Activated naive CD8-positive, alpha-beta T cell treated with anti-CD3 and anti-CD28 coated beads, Interleukin-2, amount 50 U/mL, for 24 hours (primary cell): ENCODE measurements around the gene KISS1R.
A peak's percentile ranks its signal among the peaks of the same experiment; 100 is the strongest.
"Not testable (repeated sequence)": the region's sequence is repeated elsewhere in the genome, so short reads cannot be mapped to it uniquely, and the experiment has no call there.

Experiments
- ATAC-seq: fragments of 150-1000 bp; cut with Tn5 transposase; one replicate; pipeline ENCODE4 v1.10.0; 2021
- DNase-seq: peaks from one replicate; pipeline ENCODE4 v3.0.0; 2021
- H3K27ac Mint-ChIP-seq: one replicate; pipeline ENCODE4 v1.8.0; 2021; ENCODE audit warnings: mild to moderate bottlenecking, mixed read lengths
- H3K27me3 Mint-ChIP-seq: one replicate; pipeline ENCODE4 v1.8.0; 2021; ENCODE audit warnings: mixed read lengths
- H3K36me3 Mint-ChIP-seq: one replicate; pipeline ENCODE4 v1.8.0; 2021; ENCODE audit warnings: low read depth, mixed read lengths
- H3K4me1 Mint-ChIP-seq: one replicate; pipeline ENCODE4 v1.8.0; 2021; ENCODE audit warnings: mixed read lengths
- H3K4me3 Mint-ChIP-seq: one replicate; pipeline ENCODE4 v1.8.0; 2021; ENCODE audit warnings: mild to moderate bottlenecking, moderate library complexity, mixed read lengths
- H3K9me3 Mint-ChIP-seq: one replicate; pipeline ENCODE4 v1.8.0; 2021; ENCODE audit warnings: mixed read lengths

Gene KISS1R

DNA sequence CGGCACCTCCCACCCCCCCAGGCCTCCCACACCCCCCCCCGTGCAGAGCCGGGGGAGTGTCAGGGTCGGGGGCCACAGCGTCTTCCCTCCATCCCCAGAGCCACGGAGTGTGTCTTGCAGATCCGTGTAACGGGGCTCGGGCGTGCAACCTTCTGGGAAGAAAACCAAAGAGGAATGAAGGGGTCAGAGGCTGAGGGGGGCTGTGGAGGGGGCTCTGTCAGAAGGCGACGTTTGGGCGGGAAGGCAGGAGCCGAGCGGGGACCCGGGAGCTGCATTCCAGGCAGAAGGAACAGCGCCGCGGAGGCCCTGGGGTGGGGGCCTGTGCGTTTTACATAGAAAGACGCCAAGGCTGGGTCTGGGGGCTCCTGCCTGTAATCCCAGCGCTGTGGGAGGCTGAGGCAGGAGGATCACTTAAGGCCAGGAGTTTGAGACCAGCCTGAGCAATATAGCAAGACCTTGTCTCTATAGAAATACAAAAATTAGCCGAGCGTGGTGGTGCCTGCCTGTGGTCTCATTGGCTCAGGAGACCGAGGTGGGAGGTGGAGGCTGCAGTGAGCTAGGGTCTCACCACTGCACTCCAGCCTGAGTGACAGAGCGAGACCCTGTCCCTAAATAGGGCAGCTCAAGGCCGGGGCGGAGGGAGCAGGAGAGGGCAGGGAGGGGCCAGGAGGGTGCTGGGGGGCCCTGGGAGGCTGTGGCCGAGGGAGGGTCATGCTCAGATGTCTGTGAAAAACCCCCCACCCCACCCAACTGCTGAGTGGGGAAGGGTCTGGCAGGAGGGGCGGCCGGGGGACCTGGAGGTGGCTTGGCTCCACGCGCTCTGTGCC, 36.5 kb downstream of the KISS1R start:
- no peak for ATAC-seq
- no peaks in the 10 kb centered on the region for H3K9me3 Mint-ChIP-seq
- H3K4me3 Mint-ChIP-seq, result no peak overlapping the region
- H3K27me3 Mint-ChIP-seq, result no peaks in the 10 kb centered on the region
- DNase-seq, result no peak
- H3K36me3 Mint-ChIP-seq, result no peaks in the 10 kb centered on the region
- no peak overlapping the region for H3K27ac Mint-ChIP-seq
- H3K4me1 Mint-ChIP-seq, result peaks cover 14% of the 10 kb centered on the region

DNA sequence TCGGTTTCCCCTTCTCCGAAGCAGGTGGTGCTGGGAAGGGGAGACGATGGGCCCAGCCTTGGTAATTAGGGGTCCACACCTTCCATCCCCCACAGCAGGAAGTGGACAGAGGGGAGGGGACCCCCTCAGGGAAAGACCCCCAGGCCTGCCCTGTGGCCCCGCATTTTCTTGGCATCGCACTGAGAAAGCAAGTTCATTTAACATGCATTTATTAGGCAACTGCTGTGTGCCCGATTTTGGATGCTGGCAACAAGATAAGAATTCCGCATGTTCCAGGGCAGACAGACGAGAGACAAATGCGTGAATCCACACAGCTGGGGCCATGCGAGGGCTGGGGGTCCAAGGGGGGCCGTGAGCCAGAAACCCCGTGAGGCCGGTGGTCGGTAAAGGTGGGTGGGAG, 37.1 kb downstream of the KISS1R start:
- no peak for DNase-seq
- H3K36me3 Mint-ChIP-seq, result no peaks in the 10 kb centered on the region
- H3K27ac Mint-ChIP-seq, result no peak overlapping the region
- no peak overlapping the region for H3K4me3 Mint-ChIP-seq
- no peak for ATAC-seq
- no peaks in the 10 kb centered on the region for H3K27me3 Mint-ChIP-seq
- H3K9me3 Mint-ChIP-seq, result no peaks in the 10 kb centered on the region
- peaks cover 17% of the 10 kb centered on the region for H3K4me1 Mint-ChIP-seq

DNA sequence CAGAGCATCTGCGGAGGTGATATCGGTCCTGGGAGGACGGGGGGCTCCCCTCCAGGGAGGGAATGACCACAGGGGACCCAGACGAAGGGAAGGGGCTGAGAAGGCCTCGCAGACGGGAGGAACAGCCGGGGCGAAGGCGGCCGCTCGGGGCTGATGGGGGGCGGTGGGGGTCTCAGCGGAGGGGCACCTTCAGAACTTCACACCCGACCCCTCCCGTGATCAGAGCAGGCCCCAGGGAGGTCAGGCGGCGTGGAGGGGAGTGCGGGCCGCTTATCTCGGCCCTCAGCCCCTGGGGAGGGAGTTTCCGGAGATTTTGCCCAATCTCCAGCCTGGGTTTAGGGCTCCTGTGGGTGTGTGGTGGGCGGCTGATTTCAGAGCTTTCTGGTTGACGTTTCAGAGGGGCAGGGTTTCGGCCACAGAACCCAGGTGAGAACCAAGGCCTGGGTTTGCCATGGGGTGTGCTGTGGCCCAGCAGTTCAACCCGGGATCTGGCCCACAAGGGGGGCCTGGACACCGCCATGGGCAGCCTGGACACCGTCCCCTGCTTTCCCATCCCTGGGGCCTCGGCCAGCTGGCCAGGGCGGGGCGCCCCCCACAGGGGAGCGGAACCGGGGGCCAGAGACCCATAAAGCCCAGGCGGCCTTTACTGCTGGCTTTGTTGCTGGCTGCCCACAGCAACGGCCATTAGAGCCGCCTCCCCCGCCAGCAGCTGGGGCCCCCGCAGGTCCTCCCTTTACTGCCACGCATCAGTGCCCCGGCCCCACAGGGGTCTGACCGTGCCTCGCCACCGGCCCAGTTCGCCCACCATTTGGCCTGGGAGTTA, 37.8 kb downstream of the KISS1R start:
- H3K27me3 Mint-ChIP-seq, result no peaks in the 10 kb centered on the region
- ATAC-seq (no peak), DNase-seq (no peak)
- H3K4me3 Mint-ChIP-seq, result no peak overlapping the region
- peaks cover 17% of the 10 kb centered on the region for H3K4me1 Mint-ChIP-seq
- H3K9me3 Mint-ChIP-seq, result no peaks in the 10 kb centered on the region
- H3K36me3 Mint-ChIP-seq, result no peaks in the 10 kb centered on the region
- H3K27ac Mint-ChIP-seq, result no peak overlapping the region

DNA sequence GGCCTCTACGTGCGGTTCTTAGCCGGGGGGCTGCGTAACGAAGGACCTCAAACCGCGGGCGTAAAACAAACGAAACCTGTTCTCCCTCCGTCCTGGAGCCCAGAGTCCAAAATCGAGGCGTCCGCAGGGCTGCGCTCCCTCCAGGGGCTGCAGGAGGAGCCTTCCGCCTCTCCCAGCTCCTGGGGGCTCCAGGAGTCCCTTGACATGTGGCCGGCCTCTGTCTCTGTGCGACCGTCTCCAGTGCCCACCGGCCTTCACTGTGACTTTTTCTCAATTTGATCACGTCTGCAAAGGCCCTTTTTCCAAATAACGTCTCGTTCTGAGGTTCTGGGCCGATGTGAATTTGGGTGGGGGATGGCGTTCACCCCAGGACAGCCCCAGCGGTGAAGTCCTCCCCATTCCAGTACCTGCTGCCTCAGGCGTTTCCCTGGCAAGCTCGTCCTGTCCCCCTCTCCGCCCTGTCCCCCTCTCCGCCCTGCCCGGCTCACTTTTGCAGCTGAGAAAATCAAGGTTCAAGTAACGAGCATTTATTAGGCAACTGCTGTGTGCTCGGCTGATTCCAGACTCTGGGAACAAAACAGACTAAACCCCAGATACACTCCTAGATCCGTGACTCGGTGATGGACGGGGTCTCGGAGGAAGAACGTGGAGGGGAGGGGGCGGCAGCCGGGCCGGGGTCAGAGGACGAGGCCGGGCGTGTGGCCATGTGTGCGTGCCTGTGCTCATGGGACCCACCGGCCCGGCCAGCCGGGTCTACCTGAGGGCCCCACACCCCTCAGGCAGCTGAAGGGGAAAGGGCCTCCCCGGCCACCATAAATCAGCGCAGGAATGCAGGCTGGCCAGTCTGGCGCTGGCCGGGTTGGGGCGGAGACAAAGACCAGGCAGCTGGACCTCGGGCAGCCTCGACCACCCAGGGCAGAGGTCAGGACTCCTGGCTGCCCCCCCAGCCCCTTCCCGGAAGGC, 39.0 kb downstream of the KISS1R start:
- DNase-seq (no peak), ATAC-seq (no peak)
- H3K4me3 Mint-ChIP-seq, result no peak overlapping the region
- H3K27ac Mint-ChIP-seq, result no peak overlapping the region
- no peaks in the 10 kb centered on the region for H3K36me3 Mint-ChIP-seq
- H3K27me3 Mint-ChIP-seq, result no peaks in the 10 kb centered on the region
- H3K4me1 Mint-ChIP-seq, result peaks cover 14% of the 10 kb centered on the region
- no peaks in the 10 kb centered on the region for H3K9me3 Mint-ChIP-seq

DNA sequence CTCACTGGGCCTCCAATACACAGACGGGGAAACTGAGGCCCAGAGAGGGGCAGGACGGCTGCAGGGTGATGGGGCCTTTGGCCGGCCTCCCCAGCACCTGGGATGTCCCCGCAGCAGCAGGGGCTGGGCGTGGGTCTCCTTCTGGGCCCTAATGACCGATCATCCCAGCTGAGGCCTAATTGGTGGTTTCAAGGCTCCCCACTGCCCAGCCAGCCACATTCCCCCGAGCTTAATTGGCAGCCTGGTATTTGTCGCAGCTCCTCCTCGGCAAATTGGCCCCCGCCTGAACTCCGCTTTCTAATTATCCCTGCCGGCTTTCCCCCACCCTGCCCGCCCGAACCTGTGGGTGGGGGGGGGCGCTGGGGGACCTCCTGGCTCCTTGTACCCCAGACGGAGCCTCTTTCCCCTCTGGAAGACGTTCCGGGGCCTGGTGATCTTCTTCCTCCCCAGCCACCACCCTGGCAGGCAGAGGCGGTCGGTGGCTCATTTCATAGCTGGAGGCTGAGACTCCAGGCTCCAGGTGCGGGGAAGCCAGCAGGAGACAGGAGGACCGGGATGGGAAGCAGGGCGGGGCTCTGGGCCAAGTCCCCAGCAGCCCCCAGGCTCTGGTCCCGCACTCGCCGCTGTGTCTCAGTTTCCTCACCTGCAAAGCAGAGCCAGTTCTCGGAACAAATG, 39.8 kb downstream of the KISS1R start:
- no peaks in the 10 kb centered on the region for H3K27me3 Mint-ChIP-seq
- ATAC-seq (no peak), DNase-seq (no peak)
- H3K4me3 Mint-ChIP-seq, result no peak overlapping the region
- H3K36me3 Mint-ChIP-seq, result no peaks in the 10 kb centered on the region
- peaks cover 14% of the 10 kb centered on the region for H3K4me1 Mint-ChIP-seq
- H3K9me3 Mint-ChIP-seq, result no peaks in the 10 kb centered on the region
- no peak overlapping the region for H3K27ac Mint-ChIP-seq

DNA sequence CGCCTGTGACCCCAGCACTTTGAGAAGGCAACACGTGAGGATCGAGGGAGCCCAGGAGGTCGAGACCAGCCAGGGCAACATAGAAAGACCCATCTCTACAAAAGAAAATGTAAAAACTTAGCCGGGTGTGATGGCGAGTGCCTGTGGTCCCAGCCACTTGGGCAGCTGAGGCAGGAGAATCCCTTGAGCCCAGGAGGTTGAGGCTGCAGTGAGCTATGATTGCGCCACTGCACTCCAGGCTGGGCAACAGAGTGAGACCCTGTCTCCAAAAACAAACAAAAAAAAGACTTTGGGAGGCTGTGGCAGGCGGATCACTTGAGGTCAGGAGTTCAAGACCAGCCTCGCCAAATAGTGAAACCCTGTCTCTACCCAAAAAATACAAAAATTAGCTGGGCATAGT, 40.4 kb downstream of the KISS1R start:
- H3K36me3 Mint-ChIP-seq, H3K4me3 Mint-ChIP-seq, ATAC-seq, H3K27ac Mint-ChIP-seq, H3K9me3 Mint-ChIP-seq, DNase-seq, H3K27me3 Mint-ChIP-seq: not testable (repeated sequence)
- peaks cover 12% of the 10 kb centered on the region for H3K4me1 Mint-ChIP-seq

DNA sequence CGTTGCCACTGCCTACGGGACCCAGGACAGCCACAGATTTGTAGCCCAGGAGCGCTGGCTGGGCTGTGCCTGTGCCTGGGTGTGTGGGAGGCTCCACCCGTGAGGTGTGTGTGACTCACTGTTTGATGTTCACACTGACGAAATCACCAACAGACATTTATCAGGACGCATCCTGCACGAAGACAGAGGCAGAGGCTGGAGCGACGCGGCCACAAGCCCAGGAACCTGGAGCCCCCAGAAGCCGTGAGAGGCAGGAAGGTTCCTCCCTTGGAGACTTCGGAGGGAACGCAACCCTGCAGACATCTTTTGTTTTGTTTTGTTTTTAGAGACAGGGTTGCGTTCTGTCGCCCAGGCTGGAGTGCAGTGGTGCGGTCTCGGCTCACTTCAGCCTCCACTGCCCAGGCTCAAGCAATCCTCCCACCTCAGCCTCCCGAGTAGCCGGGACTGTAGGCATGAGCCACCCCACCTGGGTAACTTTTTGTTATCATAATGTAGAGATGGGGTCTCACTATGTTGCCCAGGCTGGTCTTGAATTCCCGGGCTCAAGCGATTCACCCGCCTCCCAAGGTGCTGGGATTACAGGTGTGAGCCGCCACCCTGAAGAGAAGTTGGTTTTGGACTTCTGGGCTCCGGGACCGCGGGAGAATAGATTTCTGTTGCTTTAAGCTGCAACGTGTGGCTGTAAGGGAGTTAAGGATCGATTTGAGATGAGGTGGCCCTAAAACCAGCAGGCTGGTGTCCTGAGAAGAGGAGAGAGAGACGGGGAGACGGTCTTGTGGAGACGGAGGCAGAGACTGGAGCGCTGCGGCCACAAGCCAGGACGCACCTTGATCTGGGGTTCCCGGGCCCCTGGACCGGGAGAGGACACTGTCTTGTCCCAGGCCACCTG, 42.1 kb downstream of the KISS1R start:
- Mint-ChIP-seq H3K27ac (no peak overlapping the region), H3K4me3 (no peak overlapping the region), H3K4me1 (peaks cover 4% of the 10 kb centered on the region), H3K9me3 (no peaks in the 10 kb centered on the region), H3K36me3 (no peaks in the 10 kb centered on the region), H3K27me3 (no peaks in the 10 kb centered on the region)
- ATAC-seq, result peak; percentile 83
- DNase-seq, result peak; percentile 31

DNA sequence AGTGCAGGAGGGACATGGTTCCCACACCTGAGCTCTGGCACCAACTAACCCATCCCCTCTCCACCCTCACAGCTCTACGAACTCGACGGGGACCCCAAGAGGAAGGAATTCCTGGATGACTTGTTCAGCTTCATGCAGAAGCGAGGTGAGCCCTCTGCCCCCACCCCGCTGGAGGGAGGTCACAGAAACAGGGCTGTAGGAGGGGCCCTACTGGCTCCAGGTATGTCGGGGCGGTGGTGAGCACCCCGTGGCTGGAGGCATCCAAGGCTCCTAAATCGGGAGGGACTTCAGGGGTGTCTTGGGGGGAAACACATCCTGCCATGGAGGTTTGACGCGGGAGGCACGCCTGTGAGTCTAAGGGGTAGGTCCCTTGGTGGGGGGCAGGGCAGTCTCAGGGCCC, 42.9 kb downstream of the KISS1R start:
- H3K27ac Mint-ChIP-seq, result no peak overlapping the region
- ATAC-seq (no peak), DNase-seq (no peak)
- no peak overlapping the region for H3K4me3 Mint-ChIP-seq
- no peaks in the 10 kb centered on the region for H3K9me3 Mint-ChIP-seq
- no peaks in the 10 kb centered on the region for H3K27me3 Mint-ChIP-seq
- H3K36me3 Mint-ChIP-seq, result no peaks in the 10 kb centered on the region
- peaks cover 4% of the 10 kb centered on the region for H3K4me1 Mint-ChIP-seq

DNA sequence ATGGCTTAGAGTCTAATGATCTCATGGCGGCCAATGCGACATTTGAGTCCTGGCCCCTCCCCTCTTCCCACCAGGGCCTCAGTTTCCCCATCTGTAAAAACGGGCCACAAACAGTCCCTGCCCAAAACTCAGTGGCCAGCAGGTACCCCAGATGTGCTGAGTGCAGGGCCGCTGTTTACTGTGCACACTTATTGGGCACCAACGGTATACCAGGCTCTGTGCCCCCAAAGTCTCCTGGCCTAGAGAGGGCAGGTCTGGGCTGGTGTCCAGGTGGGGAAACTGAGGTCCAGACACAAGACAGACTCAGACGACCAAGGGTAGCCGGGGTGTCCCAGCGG, 43.4 kb downstream of the KISS1R start:
- peaks cover 2% of the 10 kb centered on the region for H3K36me3 Mint-ChIP-seq
- no peak overlapping the region for H3K4me3 Mint-ChIP-seq
- no peaks in the 10 kb centered on the region for H3K27me3 Mint-ChIP-seq
- DNase-seq, result no peak
- H3K27ac Mint-ChIP-seq, result no peak overlapping the region
- peaks cover 4% of the 10 kb centered on the region for H3K4me1 Mint-ChIP-seq
- H3K9me3 Mint-ChIP-seq, result no peaks in the 10 kb centered on the region
- no peak for ATAC-seq

DNA sequence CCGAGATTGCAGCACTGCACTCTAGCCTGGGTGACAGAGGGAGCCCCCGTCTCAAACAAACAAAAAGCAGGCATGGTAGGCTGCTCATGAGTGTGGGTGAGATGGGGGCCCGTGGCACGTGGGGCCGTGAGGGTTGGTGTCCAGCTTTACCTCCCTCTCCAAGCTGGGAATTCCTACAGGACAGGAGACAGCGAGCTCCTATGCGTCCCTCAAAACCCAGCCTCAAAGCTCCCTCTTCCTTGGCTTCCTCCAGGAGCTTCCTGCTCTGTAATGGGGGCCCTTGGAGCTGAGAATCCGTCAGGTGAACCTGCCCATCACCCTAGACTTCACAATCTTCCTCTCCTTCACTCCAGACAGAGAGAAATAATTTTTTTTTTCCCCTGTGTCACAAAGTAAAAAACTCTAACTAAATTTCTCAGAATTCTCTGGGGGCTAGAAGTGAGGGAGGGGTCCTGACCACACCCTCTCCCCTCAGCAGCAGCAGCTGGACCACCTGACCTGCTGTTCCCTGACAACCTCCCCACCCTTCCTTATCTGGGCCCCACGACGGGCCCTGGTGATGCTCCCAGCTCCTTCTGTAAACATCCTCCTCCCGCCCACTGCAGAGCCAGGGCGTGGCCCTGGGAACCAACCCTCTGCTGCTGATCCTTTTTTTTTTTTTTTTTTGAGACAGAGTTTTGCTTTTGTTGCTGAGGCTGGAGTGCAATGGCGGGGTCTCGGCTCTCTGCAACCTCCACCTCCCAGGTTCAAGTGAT, 44.9 kb downstream of the KISS1R start:
- H3K9me3 Mint-ChIP-seq, result no peaks in the 10 kb centered on the region
- DNase-seq, result no peak
- H3K36me3 Mint-ChIP-seq, result peaks cover 2% of the 10 kb centered on the region
- H3K27me3 Mint-ChIP-seq, result no peaks in the 10 kb centered on the region
- H3K27ac Mint-ChIP-seq, result no peak overlapping the region
- peaks cover 4% of the 10 kb centered on the region for H3K4me1 Mint-ChIP-seq
- ATAC-seq, result no peak
- H3K4me3 Mint-ChIP-seq, result no peak overlapping the region

DNA sequence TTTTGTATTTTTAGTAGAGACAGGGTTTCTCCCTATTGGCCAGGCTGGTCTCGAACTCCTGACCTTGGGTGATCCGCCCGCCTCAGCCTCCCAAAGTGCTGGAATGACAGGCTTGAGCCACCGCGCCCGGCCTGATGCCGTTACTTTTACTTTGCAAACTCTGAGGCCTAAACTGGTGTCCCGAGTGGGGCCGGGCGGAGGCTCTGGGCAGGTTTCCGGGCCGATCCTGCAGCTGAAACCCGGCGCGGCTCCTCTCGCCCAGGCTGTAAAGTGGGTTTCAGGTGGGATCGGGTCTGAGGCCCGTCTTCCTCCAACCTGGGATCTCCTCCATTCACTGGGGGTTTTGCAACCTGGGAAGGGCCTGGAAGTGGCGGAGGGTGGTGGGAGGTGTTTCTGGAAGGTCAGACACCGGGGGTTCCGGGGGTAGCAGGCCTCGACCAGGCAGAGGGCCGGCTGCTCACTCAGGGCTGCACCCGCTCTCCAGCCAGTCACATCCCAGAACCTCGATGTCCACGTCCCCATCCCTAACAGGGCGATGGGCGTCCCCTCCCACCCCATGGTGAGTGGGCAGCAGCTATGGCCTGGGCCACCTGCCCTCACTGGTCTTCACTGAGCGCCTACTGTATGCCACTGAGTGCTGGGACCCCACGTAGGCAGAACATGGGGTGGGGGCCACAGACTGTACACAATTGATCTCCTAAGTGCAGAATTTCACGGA, 45.7 kb downstream of the KISS1R start:
- Mint-ChIP-seq H3K4me1 (peaks cover 4% of the 10 kb centered on the region), H3K27ac (no peak overlapping the region), H3K27me3 (no peaks in the 10 kb centered on the region), H3K9me3 (no peaks in the 10 kb centered on the region), H3K36me3 (peaks cover 5% of the 10 kb centered on the region), H3K4me3 (no peak overlapping the region)
- ATAC-seq, result no peak
- no peak for DNase-seq

DNA sequence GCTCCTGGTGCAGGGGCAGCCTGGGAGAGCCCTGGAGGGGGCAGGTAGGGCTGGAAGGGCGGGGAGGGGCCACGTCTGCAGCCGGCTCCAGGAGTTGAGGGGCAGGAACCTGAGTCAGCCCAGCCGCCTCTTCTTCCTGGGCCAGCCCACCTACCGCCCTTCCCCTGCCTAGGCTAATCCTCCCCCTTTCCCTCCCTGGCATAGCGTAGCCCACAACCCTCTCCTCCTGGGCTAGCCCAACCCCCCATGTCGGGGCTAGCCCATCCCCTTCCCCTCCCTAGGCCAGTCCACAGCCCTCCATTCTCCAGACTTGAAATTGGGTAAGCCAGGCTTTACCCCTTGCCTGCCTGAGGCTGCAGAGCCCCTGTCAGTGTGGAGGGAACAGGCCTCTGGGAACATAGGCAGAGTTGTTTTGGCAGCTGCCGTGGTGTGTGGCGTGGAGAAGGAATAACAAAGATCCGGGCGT, 46.4 kb downstream of the KISS1R start:
- Mint-ChIP-seq H3K27ac (no peak overlapping the region), H3K4me1 (peaks cover 4% of the 10 kb centered on the region), H3K9me3 (no peaks in the 10 kb centered on the region), H3K36me3 (peaks cover 9% of the 10 kb centered on the region), H3K27me3 (no peaks in the 10 kb centered on the region), H3K4me3 (no peak overlapping the region)
- ATAC-seq (no peak), DNase-seq (no peak)
